H1 (cell line): ENCODE results near the gene DEFB113. TPM values are rescaled to one million over a fixed set of nuclear protein-coding genes. Genes with fewer than 3 reads are reported as not detected.

Experiments used
- CHD1 ChIP-seq: IDR thresholded peaks from 2 replicates; pipeline ENCODE4 v1.6.1; 2012; ENCODE audit warnings: low read depth, low read length, improper control_type of control experiment
- RBBP5 ChIP-seq: IDR thresholded peaks from 2 replicates; pipeline ENCODE4 v1.7.1; 2012; ENCODE audit warnings: low read depth, mild to moderate bottlenecking, inconsistent platforms, low read length, moderate library complexity, borderline replicate concordance
- SIN3A ChIP-seq, 2 experiments: IDR thresholded peaks in 1 of 2; conservative IDR thresholded peaks in 1 of 2; 2 replicates each; pipeline ENCODE4 v1.6.1; 2011 to 2012; ENCODE audit warnings: low read length in 2 of 2, improper control_type of control experiment in 1 of 2, low read depth in 1 of 2, mild to moderate bottlenecking in 1 of 2
- SRF ChIP-seq: IDR thresholded peaks from 2 replicates; pipeline ENCODE4 v1.6.1; 2011; ENCODE audit warnings: mild to moderate bottlenecking, low read depth, low read length, moderate library complexity
- polyA plus RNA-seq, 7 experiments: library from polyadenylated mRNA; depleted of rRNA in 3 of 7; stranded (reverse) in 5 of 7; unstranded in 2 of 7; fragments of >200 nt in 5 of 7; fragments of 200-250 nt in 2 of 7; gene quantifications; 1 replicate in 5 of 7; 2 replicates in 1 of 7; 4 replicates in 1 of 7; pipeline versions ENCODE4 v1.2.1 to v1.2.3, GENCODE V29; 2011 to 2013; ENCODE audit warnings: missing spikeins in 2 of 7, mixed read lengths in 2 of 7
- total RNA-seq: library from RNA; stranded (reverse); fragmentation: NEBNext Ultra II Directional; extraction: Animal tissue kit (Norgen Biotek cat#: 25700); gene quantifications from 2 replicates; pipeline ENCODE4 v1.2.1, GENCODE V29; 2021

DEFB113 gene
- total and polyA plus RNA-seq, 2 of the 8 experiments (the other 6 are each of a cell fraction or from before 2014, with no cell fraction given): not detected

- TF ChIP-seq CHD1 (no peak), SIN3A (conservative IDR thresholded peaks at IDR 0.05 in 1 of 2, IDR thresholded peaks at IDR 0.05 in 1 of 2; ENCODE audit: low read depth in 1 of 2, low read length in 2 of 2) (no peak), RBBP5 (no peak), SRF (no peak)
Observed at GRCh38 chr6:50003139-50003538, 33.7 kb upstream of the DEFB113 start (continued).
